Right ventricle myocardium superior (tissue), 1 donor: Measurements from ENCODE around the gene APP. TPM values are rescaled to one million over a fixed set of nuclear protein-coding genes. Genes with fewer than 3 reads are reported as not detected.

Source experiments
- ATAC-seq: fragments of 200-7000 bp; cut with Tn5 transposase; one replicate; pipeline ENCODE4 v1.9.1; 2020; ENCODE audit warnings: mild to moderate bottlenecking; ENCODE audit not compliant: poor library complexity
- DNase-seq: peaks from one replicate; pipeline ENCODE4 v3.0.0-alpha.2; 2020
- intact Hi-C: fragments of 100-400 bp; cut with DNase I; formaldehyde crosslinking; loops from one replicate; pipeline ENCODE4 v1.11.2; 2022
- total RNA-seq: library from RNA; stranded (reverse); fragmentation: NEBNext Ultra II Directional; extraction: Animal tissue kit (Norgen Biotek cat#: 25700); gene quantifications from one replicate; pipeline ENCODE4 v1.2.1, GENCODE V29; 2021
- donor health status: DM: no; HTN: yes; CAD: no; lungs with severe emphysema.

APP gene
- total RNA-seq, 1 donor from 2014 or later, result 292 TPM

DNA sequence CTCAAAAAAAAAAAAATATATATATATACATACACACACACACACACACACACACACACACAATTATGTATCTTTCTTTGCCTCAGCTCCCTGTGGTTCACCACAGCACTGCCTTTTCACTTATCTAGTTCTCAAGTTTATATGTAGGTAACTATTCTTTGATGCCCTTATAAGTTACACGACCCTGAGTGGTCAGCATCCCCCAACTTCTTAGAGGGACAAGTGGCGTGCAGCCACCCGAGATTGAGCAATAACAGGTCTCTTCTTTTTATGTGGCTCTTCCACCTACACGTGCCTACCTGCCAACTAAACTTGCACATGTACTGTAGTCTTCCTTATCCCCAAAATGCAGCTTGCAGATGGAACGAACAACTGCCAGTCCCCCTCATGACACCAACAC, 315.0 kb downstream of the APP start:
- ATAC-seq, result no peak
- DNase-seq, result no peak
- intact Hi-C loops, result no loop called here

DNA sequence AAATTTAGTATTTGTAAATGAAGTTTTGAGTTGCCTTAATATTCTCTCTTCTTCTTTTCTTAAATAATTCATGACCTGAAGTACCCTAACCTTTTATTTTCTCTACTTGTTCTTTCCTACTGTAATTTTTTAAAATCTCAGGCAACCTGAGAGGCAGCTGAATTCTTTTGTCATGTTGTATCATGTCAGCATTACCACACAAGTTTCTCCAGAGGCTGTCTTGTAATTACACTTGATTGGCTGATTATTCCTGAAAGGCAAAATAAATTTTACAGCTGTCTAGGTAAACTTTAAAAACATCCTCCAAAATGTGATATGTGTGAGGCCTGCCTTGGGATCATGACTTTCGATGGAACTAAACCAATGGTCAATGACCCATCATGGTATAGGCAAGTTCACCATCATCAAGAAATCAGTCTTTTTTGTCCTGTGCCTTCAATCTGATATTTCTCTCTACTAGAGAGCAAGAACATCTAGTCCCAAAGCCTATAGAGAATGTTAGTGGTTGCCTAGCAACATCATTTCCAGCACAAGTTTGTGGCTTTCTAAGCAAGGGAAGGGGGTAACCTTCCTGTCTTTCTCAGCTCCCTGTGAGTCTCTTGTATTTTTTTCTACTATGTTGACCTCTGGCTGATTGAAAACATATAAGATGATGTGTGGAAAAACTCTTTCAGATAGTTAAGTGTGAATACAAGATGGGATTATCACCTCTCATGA, 320.3 kb downstream of the APP start:
- ATAC-seq, result no peak

DNA sequence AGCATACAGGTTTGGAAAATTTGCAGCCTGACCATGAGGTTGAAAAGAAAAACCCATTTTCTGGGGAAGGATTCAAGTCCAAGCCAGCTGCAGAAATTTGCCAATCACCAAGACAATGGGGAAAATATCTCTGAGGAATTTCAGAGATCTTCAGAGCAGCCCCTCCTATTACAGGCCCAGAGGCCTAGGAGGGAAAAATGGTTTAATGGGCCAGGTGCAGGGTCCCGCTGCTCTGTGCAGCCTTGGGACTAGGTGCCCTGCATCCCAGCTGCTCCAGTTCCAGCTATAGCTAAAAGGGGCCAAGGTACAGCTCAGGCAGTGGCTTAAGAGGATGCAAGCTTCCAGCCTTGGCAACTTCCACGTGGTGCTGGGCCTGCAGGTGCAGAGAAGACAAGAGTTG, 322.3 kb downstream of the APP start:
- DNase-seq, result no peak
- ATAC-seq, result no peak
- intact Hi-C loops, result no loop called here

More for the DNA sequence above, 320.3 kb downstream of the APP start:
- DNase-seq, result no peak
- intact Hi-C loops, result no loop called here

DNA sequence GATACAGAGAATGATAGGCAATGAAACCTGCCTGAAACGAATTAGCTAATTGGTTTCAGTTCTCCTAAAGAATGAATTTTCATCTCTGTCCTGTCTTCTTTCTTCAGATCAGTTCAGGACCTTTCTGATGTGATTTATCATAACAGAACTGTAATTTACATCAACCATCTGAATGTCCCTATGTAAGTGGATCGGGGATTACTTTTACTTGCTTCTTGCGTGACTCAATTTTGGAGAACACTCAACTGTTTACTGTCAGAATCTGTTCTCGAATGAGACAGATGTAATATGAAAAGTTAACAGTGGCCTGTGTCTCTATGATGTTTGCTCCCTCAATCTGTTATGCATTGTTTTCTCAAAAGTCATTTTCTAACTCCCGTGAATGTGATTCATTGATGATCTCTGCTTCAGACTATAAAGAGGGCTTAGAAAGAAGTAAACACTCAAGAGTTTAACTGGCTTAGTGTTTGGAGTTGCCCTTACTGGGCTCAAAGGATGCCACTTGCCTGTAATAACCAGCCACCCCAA, 324.8 kb downstream of the APP start:
- DNase-seq (no peak), ATAC-seq (no peak)
- intact Hi-C loops, result no loop called here

DNA sequence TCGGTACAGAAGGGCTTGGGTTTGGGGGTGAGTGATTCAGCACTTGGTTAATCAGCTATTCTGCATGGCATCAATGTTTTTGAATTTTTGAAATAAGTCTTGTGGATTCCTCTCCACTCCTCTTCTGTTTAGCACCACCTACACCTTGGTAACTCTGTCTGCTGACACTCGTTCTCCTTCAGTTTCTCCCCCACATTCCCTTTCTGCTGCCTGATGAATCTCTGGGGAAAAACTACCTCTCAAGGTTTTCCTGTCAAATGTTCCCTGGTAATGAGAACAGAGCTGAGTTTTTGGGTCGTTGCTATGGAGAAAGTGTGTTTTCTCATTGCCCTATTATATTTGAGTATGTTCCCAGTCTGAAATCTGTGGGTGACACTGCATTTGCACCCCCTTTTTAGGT, 327.6 kb downstream of the APP start:
- DNase-seq (no peak), ATAC-seq (no peak)
- intact Hi-C loops, result no loop called here

DNA sequence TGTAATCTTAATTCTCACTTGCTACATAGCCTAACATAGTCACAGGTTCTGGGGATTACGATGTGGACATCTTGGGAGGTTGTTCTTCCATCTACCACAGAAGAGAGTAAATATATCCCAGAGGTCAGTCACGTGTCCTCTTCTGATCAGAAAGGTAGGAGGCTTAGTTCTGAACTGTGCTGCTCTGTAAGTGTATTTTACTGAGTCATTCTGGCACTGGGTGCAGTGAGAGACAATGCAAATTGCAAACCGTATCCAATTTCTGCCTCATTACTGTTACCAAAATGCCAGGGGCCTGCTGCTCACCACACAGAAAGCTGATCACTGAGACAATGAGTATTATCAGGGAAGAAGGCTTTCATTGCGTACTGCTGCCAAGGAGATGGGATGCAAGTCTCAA, 331.8 kb downstream of the APP start:
- ATAC-seq, result no peak
- no peak for DNase-seq
- intact Hi-C loops, result no loop called here

DNA sequence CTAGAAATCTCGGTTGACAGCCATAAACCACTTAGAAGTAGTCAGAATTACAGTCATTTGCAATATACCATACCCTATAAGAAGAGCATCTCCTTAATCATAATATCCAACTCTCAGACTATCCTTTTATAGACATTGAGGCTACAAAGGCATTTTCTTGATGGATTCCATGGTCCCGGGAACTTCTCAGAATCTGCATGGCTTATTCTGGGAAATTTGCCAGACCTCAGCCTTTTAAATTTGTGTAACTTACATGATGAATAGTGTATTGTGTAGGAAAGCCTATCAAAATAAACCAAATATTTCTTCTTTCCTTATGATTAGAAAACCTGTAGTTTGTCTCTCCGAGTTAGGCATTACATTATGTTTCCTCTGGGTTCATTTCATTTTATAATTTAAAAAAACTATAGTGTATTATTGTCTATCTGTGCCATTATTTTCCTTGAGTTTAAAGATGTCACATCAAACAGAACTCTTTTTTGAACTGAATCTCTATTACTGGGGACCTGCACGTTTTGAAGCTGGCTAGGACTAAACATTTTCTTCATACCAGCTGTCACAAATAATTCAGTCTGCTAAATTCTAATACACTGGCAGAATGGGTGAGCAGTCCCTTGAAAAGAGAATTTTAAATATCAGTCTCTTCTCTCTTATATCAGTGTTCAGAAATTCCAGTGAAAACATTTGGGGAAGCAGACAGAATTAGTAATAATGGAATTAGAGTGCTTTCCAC, 332.9 kb downstream of the APP start:
- no peak for DNase-seq
- intact Hi-C loops, result no loop called here
- ATAC-seq, result no peak

DNA sequence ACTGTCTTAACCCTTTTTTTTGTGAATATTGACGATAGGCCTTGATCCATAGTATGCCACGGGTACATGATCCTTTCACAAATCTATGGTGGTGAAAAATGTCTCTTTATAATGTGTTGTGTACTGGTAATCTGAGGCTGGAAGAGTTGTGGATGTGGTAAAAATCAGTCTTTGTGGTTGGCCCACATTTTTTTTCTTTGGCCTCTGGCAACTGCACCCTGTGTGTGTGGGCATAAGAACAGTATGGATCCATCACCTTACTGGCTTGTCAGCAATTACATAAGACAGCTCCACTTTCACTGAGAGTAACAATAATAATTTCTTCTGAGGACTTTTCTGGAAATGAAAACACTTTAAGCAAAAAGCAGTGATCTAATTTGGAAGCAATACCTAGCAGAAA, 334.2 kb downstream of the APP start:
- ATAC-seq, result no peak
- no peak for DNase-seq
- intact Hi-C loops, result no loop called here

DNA sequence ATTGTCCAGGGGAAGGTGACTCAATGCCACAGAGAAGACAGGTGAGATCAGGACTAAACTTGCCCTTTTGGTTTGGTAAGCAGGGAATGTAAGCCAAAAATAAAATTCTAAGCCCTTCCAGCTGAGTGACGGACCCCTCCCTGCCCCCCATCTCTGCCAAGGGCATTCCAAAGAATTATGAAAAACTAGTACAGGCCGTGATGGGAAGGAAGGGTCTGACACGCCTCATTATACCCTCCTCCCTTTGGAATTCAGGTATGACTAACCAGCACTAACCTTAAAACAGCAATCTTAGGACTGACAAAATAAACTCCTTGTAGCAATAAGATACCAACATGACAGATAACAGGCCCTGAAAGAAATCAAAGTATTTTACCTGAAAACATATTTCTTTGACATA, 336.2 kb downstream of the APP start:
- DNase-seq (no peak), ATAC-seq (no peak)
- intact Hi-C loops, result no loop called here

DNA sequence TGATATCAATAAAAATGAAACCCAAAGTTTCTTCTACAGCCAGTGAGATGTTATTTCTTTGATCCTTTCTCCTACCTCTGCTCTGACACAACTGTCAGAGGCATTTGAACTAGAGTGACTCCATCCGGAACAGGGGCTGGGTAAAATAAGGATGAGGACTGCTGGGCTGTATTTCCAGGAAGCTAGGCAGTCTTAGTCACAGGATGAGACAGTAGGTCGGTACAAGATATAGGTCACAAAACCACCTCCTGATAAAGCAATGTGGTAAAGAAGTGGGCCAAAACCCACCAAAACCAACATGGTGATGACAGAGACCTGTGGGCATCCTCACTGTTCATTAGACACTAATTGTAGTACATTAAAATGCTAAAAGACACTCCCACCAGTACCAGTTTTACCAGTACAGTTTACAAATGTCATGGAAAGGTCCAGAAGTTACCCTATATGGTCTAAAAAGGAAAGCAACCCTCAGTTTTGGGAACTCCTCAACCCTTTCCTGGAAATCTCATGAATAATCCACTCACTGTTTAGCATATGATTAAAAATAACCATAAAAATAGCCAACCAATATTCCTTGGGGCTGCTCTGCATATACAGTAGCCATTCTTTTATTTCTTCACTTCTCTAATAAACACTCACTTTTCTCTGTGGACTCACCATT, 339.1 kb downstream of the APP start:
- no peak for ATAC-seq
- DNase-seq, result no peak
- intact Hi-C loops, result no loop called here
